Calu3 (cell line): ENCODE data around the gene PSAP. TPM values are rescaled to one million over a fixed set of nuclear protein-coding genes. Genes with fewer than 3 reads are reported as not detected.

Source experiments
- BruUV-seq: library from RNA; stranded (reverse); fragments of 400-500 nt; replicated peaks from 2 replicates; lab custom pipeline; 2021; lab: Mats Ljungman, UMichigan
- CTCF ChIA-PET: fragments of 300-600 bp; sonication (Branson Sonifier 250); formaldehyde crosslinking; loops from one replicate; lab custom pipeline; 2022; ENCODE audit warnings: antibody characterized with exemption; lab: Charles Lee
- DNase-seq: peaks from one replicate; pipeline ENCODE4 v3.0.0; 2022
- H3K27ac Mint-ChIP-seq: one replicate; pipeline ENCODE4 v1.8.0; 2022; ENCODE audit warnings: mixed read lengths; ENCODE audit not compliant: unreplicated experiment
- H3K27me3 Mint-ChIP-seq: one replicate; pipeline ENCODE4 v1.8.0; 2022; ENCODE audit warnings: mixed read lengths; ENCODE audit not compliant: unreplicated experiment
- H3K36me3 Mint-ChIP-seq: one replicate; pipeline ENCODE4 v1.8.0; 2022; ENCODE audit warnings: mild to moderate bottlenecking, moderate library complexity, mixed read lengths; ENCODE audit not compliant: insufficient read depth, unreplicated experiment
- H3K4me1 Mint-ChIP-seq: one replicate; pipeline ENCODE4 v1.8.0; 2022; ENCODE audit warnings: mild to moderate bottlenecking, low read depth, mixed read lengths; ENCODE audit not compliant: unreplicated experiment
- H3K4me3 Mint-ChIP-seq: one replicate; pipeline ENCODE4 v1.8.0; 2022; ENCODE audit warnings: mild to moderate bottlenecking, low read depth, moderate library complexity, mixed read lengths; ENCODE audit not compliant: unreplicated experiment
- H3K9me3 Mint-ChIP-seq: one replicate; pipeline ENCODE4 v1.8.0; 2022; ENCODE audit warnings: low read depth, mixed read lengths; ENCODE audit not compliant: unreplicated experiment
- intact Hi-C: fragments of 100-400 bp; cut with micrococcal nuclease; formaldehyde crosslinking; loops from one replicate; pipeline ENCODE4 v1.10.0; 2022; ENCODE audit not compliant: unreplicated experiment
- total RNA-seq: library from RNA; stranded (reverse); gene quantifications from 2 replicates; pipeline ENCODE4 v1.2.3, GENCODE V29; 2022
- TF ChIP-seq, protein P1 (sequence below): fragments of 200-600 bp; IDR thresholded peaks from one replicate; pipeline ENCODE4 v1.8.0; 2022; ENCODE audit warnings: antibody characterized with exemption; ENCODE audit not compliant: unreplicated experiment

Gene PSAP
- total RNA-seq, 1 experiment from 2014 or later: 840 TPM

DNA sequence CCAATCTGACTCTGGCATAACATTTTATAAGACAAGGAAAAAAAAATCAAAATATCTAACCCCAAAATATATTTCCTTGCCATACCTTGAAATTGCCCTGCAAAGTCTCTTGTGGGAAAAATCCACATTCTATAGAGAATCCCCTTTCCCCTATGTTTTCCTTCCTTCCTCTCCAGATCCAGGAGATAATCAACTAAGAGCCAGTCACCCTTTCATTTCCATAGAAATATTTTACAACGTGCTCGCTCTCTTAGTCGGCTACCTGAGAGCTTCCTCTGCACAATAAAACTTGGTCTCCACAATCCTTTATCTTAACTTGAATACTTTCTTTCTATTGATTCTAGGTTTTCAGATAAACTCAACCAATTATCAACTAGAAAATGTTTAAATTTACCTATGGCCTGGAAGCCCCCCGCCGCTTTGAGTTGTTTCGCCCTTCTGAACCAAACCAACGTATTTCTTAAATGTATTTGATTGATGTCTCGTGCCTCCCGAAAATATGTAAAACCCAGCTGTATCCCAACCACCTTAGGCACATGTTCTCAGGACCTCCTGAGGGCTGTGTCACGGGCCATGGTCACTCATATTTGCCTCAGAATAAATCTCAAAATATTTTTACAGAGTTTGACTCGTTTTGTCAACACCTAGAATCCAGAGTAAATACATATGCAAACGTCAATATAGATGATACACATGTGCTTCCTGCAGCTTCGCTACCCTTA is 869 bp downstream of the PSAP start:
- H3K27ac Mint-ChIP-seq: peak overlapping the region; percentile 83
- CTCF ChIA-PET: interaction anchor here (1.1 to 1.5 kb wide), 4 partner anchors 17 to 464 kb away, joined by 3 to 7 read pairs (median 5); no protein-coding TSS in a partner anchor
- TF ChIP-seq, protein P1, sequence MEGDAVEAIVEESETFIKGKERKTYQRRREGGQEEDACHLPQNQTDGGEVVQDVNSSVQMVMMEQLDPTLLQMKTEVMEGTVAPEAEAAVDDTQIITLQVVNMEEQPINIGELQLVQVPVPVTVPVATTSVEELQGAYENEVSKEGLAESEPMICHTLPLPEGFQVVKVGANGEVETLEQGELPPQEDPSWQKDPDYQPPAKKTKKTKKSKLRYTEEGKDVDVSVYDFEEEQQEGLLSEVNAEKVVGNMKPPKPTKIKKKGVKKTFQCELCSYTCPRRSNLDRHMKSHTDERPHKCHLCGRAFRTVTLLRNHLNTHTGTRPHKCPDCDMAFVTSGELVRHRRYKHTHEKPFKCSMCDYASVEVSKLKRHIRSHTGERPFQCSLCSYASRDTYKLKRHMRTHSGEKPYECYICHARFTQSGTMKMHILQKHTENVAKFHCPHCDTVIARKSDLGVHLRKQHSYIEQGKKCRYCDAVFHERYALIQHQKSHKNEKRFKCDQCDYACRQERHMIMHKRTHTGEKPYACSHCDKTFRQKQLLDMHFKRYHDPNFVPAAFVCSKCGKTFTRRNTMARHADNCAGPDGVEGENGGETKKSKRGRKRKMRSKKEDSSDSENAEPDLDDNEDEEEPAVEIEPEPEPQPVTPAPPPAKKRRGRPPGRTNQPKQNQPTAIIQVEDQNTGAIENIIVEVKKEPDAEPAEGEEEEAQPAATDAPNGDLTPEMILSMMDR: no peak
- H3K36me3 Mint-ChIP-seq: peaks cover 34% of the 10 kb centered on the region
- TSS peak; percentile 57 for BruUV-seq
- no peaks in the 10 kb centered on the region for H3K27me3 Mint-ChIP-seq
- H3K4me3 Mint-ChIP-seq: peak overlapping the region; percentile 90
- intact Hi-C loops: loop anchor here (2.0 to 5.0 kb wide), 2 partner anchors 37 to 59 kb away; no protein-coding TSS in a partner anchor
- DNase-seq: no peak
- peaks cover 47% of the 10 kb centered on the region for H3K4me1 Mint-ChIP-seq
- H3K9me3 Mint-ChIP-seq: no peaks in the 10 kb centered on the region

- Mint-ChIP-seq H3K4me3 (peak overlapping the region; percentile 90), H3K4me1 (peaks cover 47% of the 10 kb centered on the region), H3K27me3 (no peaks in the 10 kb centered on the region), H3K9me3 (no peaks in the 10 kb centered on the region), H3K27ac (no peak overlapping the region), H3K36me3 (peaks cover 34% of the 10 kb centered on the region)
- intact Hi-C loops: no loop called here
- DNase-seq: no peak
- TF ChIP-seq, protein P1: no peak
- CTCF ChIA-PET: no interaction called here
- no TSS peak for BruUV-seq
Measured at GRCh38 chr10:71849461-71849908, 1.6 kb downstream of the PSAP start.

- CTCF ChIA-PET: no interaction called here
- DNase-seq: no peak
- Mint-ChIP-seq H3K27ac (no peak overlapping the region), H3K4me1 (peaks cover 47% of the 10 kb centered on the region), H3K9me3 (no peaks in the 10 kb centered on the region), H3K36me3 (peaks cover 34% of the 10 kb centered on the region), H3K4me3 (peak overlapping the region; percentile 90), H3K27me3 (no peaks in the 10 kb centered on the region)
- intact Hi-C loops: no loop called here
- no TSS peak for BruUV-seq
- TF ChIP-seq, protein P1: no peak
Measured at GRCh38 chr10:71848325-71849275, 2.5 kb downstream of the PSAP start.

GRCh38 chr10:71847418-71847817 is 3.6 kb downstream of the PSAP start:
- Mint-ChIP-seq H3K4me3 (no peak overlapping the region), H3K36me3 (peaks cover 34% of the 10 kb centered on the region), H3K27me3 (no peaks in the 10 kb centered on the region), H3K9me3 (no peaks in the 10 kb centered on the region), H3K4me1 (peaks cover 56% of the 10 kb centered on the region), H3K27ac (no peak overlapping the region)
- no peak for DNase-seq
- TF ChIP-seq, protein P1: no peak
- CTCF ChIA-PET: no interaction called here
- no TSS peak for BruUV-seq
- intact Hi-C loops: no loop called here
